HepG2 (cell line): ENCODE measurements around the gene FAM3D. TPM values are rescaled to one million over a fixed set of nuclear protein-coding genes. Genes with fewer than 3 reads are reported as not detected.

Experiments
- ARID4A ChIP-seq: sonication (generic); formaldehyde crosslinking; IDR thresholded peaks from 2 replicates; pipeline ENCODE4 v1.5.0; 2020; ENCODE audit warnings: mild to moderate bottlenecking, missing genetic modification reagents, borderline replicate concordance
- DDIT3 ChIP-seq: sonication (generic); formaldehyde crosslinking; IDR thresholded peaks from 2 replicates; pipeline ENCODE4 v1.4.0; 2020; ENCODE audit warnings: mild to moderate bottlenecking, missing genetic modification reagents
- FOXO1 ChIP-seq: sonication (generic); formaldehyde crosslinking; IDR thresholded peaks from 2 replicates; pipeline ENCODE4 v1.4.0; 2020; ENCODE audit warnings: missing genetic modification reagents
- FOXO4 ChIP-seq: sonication (generic); formaldehyde crosslinking; conservative IDR thresholded peaks from 2 replicates; pipeline ENCODE4 v1.8.1; 2023; ENCODE audit warnings: missing genetic modification reagents
- HOXA7 ChIP-seq: sonication (generic); formaldehyde crosslinking; IDR thresholded peaks from 2 replicates; pipeline ENCODE4 v1.8.1; 2022; ENCODE audit warnings: mild to moderate bottlenecking, missing genetic modification reagents, moderate library complexity
- RXRB ChIP-seq: IDR thresholded peaks from 2 replicates; pipeline ENCODE4 v1.6.1; 2016; ENCODE audit warnings: borderline replicate concordance, missing genetic modification reagents, missing compliant biosample characterization
- TRAFD1 ChIP-seq: sonication (generic); formaldehyde crosslinking; IDR thresholded peaks from 2 replicates; pipeline ENCODE4 v1.5.1; 2020; ENCODE audit warnings: missing genetic modification reagents, mild to moderate bottlenecking, borderline replicate concordance
- ZNF33B ChIP-seq: sonication (generic); formaldehyde crosslinking; IDR thresholded peaks from 2 replicates; pipeline ENCODE4 v1.5.1; 2020; ENCODE audit warnings: mild to moderate bottlenecking, missing genetic modification reagents
- ZNF34 ChIP-seq: sonication (generic); formaldehyde crosslinking; IDR thresholded peaks from 2 replicates; pipeline ENCODE4 v1.4.0; 2020; ENCODE audit warnings: mild to moderate bottlenecking, missing genetic modification reagents, borderline replicate concordance
- ZNF362 ChIP-seq: sonication (generic); formaldehyde crosslinking; IDR thresholded peaks from 2 replicates; pipeline ENCODE4 v1.4.0; 2020; ENCODE audit warnings: missing genetic modification reagents, mild to moderate bottlenecking, borderline replicate concordance
- ZSCAN30 ChIP-seq: sonication (generic); formaldehyde crosslinking; IDR thresholded peaks from 2 replicates; pipeline ENCODE4 v1.5.0; 2020; ENCODE audit warnings: mild to moderate bottlenecking, missing genetic modification reagents
- polyA plus RNA-seq, 8 experiments: library from polyadenylated mRNA; depleted of rRNA in 3 of 8; stranded (reverse) in 7 of 8; unstranded in 1 of 8; fragments of >200 nt; fragmentation: Illumina TruSeq in 4 of 8; extraction: Trizol in 4 of 8; gene quantifications; 2 replicates each; pipeline versions ENCODE4 v1.2.1 to v1.2.3, GENCODE V29; 2011 to 2016; ENCODE audit warnings: low read depth in 4 of 8, missing spikeins in 1 of 8, mixed read lengths in 1 of 8; ENCODE audit not compliant: insufficient read depth in 1 of 8
- total RNA-seq, 5 experiments: library from RNA; depleted of rRNA; stranded (reverse); fragments of >200 nt; fragmentation: Illumina TruSeq; extraction: Trizol; gene quantifications; 2 replicates each; pipeline ENCODE4 v1.2.3, GENCODE V29; 2016; ENCODE audit warnings: low read depth in 1 of 5

Gene FAM3D
- total and polyA plus RNA-seq, 2 of the 13 experiments (the other 11 are each of a cell fraction or from before 2014, with no cell fraction given) = not detected

- TF ChIP-seq FOXO4 (CRISPR knock-in tag) = no peak
- TF ChIP-seq ZNF34 (CRISPR knock-in tag) = no peak
- no peak for TF ChIP-seq ZNF362
- TF ChIP-seq ZSCAN30 = no peak
- TF ChIP-seq DDIT3 = no peak
- no peak for TF ChIP-seq ZNF33B
- TF ChIP-seq ARID4A (CRISPR knock-in tag) = no peak
- TF ChIP-seq HOXA7 (CRISPR knock-in tag) = no peak
- no peak for TF ChIP-seq TRAFD1 (CRISPR knock-in tag)
- no peak for TF ChIP-seq FOXO1 (CRISPR knock-in tag)
- TF ChIP-seq RXRB (CRISPR knock-in tag) = no peak
These were observed 655 bp upstream of the FAM3D start (continued) for GRCh38 chr3:58667229-58667628.
